Sigmoid colon (tissue), 4 donors: Measurements from ENCODE around the gene NUDT14.

Source experiments
- CTCF ChIP-seq, 4 experiments: fragments of 450-650 bp in 3 of 4; fragments of 200-600 bp in 1 of 4; IDR thresholded peaks; one replicate each; pipeline ENCODE4 v1.5.1; 2016 to 2019; ENCODE audit warnings: antibody characterized with exemption in 4 of 4, mild to moderate bottlenecking in 3 of 4, moderate library complexity in 2 of 4
- EP300 ChIP-seq, 4 donors: sonication (generic); formaldehyde crosslinking; IDR thresholded peaks; one replicate each; pipeline ENCODE4 v1.6.1; 2017; ENCODE audit warnings: antibody characterized with exemption in 4 of 4
- POLR2A ChIP-seq, 2 donors: fragments of 450-650 bp; IDR thresholded peaks; one replicate each; pipeline ENCODE4 v1.6.1; 2016; ENCODE audit warnings: antibody characterized with exemption in 2 of 2, mild to moderate bottlenecking in 2 of 2, moderate library complexity in 2 of 2
- POLR2AphosphoS5 ChIP-seq, 4 donors: sonication (generic); formaldehyde crosslinking; IDR thresholded peaks; one replicate each; pipeline ENCODE4 v1.6.1; 2017; ENCODE audit warnings: antibody characterized with exemption in 4 of 4

- TF ChIP-seq CTCF (IDR thresholded peaks at IDR 0.05) (no peak), POLR2AphosphoS5 (IDR thresholded peaks at IDR 0.05) (no peak), EP300 (IDR thresholded peaks at IDR 0.05) (no peak), POLR2A (IDR thresholded peaks at IDR 0.05) (no peak)
These were observed 43.0 kb downstream of the NUDT14 start for GRCh38 chr14:105138021-105138541.
